SK-N-SH (cell line): Measurements from ENCODE around the gene BIN2. TPM values are rescaled to one million over a fixed set of nuclear protein-coding genes. Genes with fewer than 3 reads are reported as not detected.
A peak's percentile ranks its signal among the peaks of the same experiment; 100 is the strongest.

Experiments
- CTCF ChIA-PET: fragments of 300-600, 350-600 bp; formaldehyde crosslinking; extraction: SDS; loops from one replicate; lab custom pipeline; 2021; lab: Yijun Ruan, JAX
- POLR2A ChIA-PET: fragments of 350-600 bp; sonication (Branson Sonifier 250); formaldehyde crosslinking; extraction: SDS; loops from one replicate; lab custom pipeline; 2020; ENCODE audit warnings: antibody characterized with exemption, inconsistent platforms; lab: Yijun Ruan, JAX
- DNase-seq: peaks from one replicate; pipeline ENCODE4 v3.0.0; 2012
- H2AFZ ChIP-seq: fragments of 200-600 bp; sonication (generic); 2 replicates; pipeline ENCODE4 v1.8.1; 2016; ENCODE audit warnings: antibody characterized with exemption, mild to moderate bottlenecking, low read depth
- H3F3A ChIP-seq: fragments of 200-600 bp; sonication (generic); replicated peaks from 2 replicates; pipeline ENCODE3; 2016; ENCODE audit warnings: antibody characterized with exemption, mild to moderate bottlenecking; ENCODE audit not compliant: insufficient read depth
- H3K27ac ChIP-seq, 2 experiments: fragments of 200-500 bp in 1 of 2; fragments of 200-600 bp in 1 of 2; sonication (Bioruptor generic) in 1 of 2; sonication (generic), shearing (Covaris generic) in 1 of 2; 2 replicates each; pipeline versions ENCODE4 v1.5.1 to v1.6.1; 2014 to 2016; ENCODE audit warnings: low read depth in 2 of 2, inconsistent platforms in 1 of 2, low read length in 1 of 2, mild to moderate bottlenecking in 1 of 2, mixed read lengths in 1 of 2
- H3K27me3 ChIP-seq: fragments of 200-600 bp; sonication (generic), shearing (Covaris generic); 2 replicates; pipeline ENCODE4 v1.6.1; 2016; ENCODE audit warnings: mixed run types; ENCODE audit not compliant: insufficient read depth
- H3K36me3 ChIP-seq, 2 experiments: fragments of 200-500 bp in 1 of 2; fragments of 200-600 bp in 1 of 2; sonication (Bioruptor generic) in 1 of 2; sonication (generic) in 1 of 2; replicated peaks in 1 of 2; 2 replicates each; pipeline versions ENCODE3 to v1.5.1; 2014 to 2016; ENCODE audit warnings: low read length in 1 of 2, mild to moderate bottlenecking in 1 of 2; ENCODE audit not compliant: insufficient read depth in 2 of 2, control insufficient read depth in 1 of 2
- H3K4me1 ChIP-seq, 2 experiments: fragments of 200-500 bp in 1 of 2; fragments of 200-600 bp in 1 of 2; sonication (Bioruptor generic) in 1 of 2; sonication (generic), shearing (Covaris generic) in 1 of 2; 2 replicates each; pipeline versions ENCODE4 v1.5.1 to v1.6.1; 2014 to 2016; ENCODE audit warnings: low read depth in 1 of 2, low read length in 1 of 2, mixed run types in 1 of 2; ENCODE audit not compliant: insufficient read depth in 2 of 2, control insufficient read depth in 1 of 2
- H3K4me2 ChIP-seq: fragments of 200-600 bp; sonication (generic), shearing (Covaris generic); 2 replicates; pipeline ENCODE4 v1.6.1; 2017; ENCODE audit warnings: mixed run types
- H3K4me3 ChIP-seq, 2 experiments: fragments of 200-500 bp in 1 of 2; fragments of 200-600 bp in 1 of 2; sonication (Bioruptor generic) in 1 of 2; sonication (generic), shearing (Covaris generic) in 1 of 2; 2 replicates each; pipeline versions ENCODE4 v1.5.1 to v1.8.1; 2014 to 2016; ENCODE audit warnings: low read depth in 2 of 2, inconsistent platforms in 1 of 2, low read length in 1 of 2, mild to moderate bottlenecking in 1 of 2, mixed read lengths in 1 of 2, moderate library complexity in 1 of 2
- H3K79me2 ChIP-seq: fragments of 200-600 bp; sonication (generic); 2 replicates; pipeline ENCODE4 v1.8.1; 2017; ENCODE audit warnings: mild to moderate bottlenecking; ENCODE audit not compliant: insufficient read depth
- H3K9ac ChIP-seq: fragments of 200-600 bp; sonication (generic); 2 replicates; pipeline ENCODE4 v1.6.1; 2017; ENCODE audit warnings: mixed run types
- H3K9me2 ChIP-seq: fragments of 200-600 bp; sonication (generic); 2 replicates; pipeline ENCODE4 v1.6.1; 2017; ENCODE audit warnings: mixed run types
- H3K9me3 ChIP-seq: fragments of 200-600 bp; sonication (generic); 2 replicates; pipeline ENCODE4 v1.6.1; 2017; ENCODE audit warnings: mixed run types, mild to moderate bottlenecking, moderate library complexity
- H4K20me1 ChIP-seq: fragments of 200-600 bp; sonication (generic); 2 replicates; pipeline ENCODE4 v1.6.1; 2017; ENCODE audit warnings: mild to moderate bottlenecking, mixed run types; ENCODE audit not compliant: insufficient read depth
- EP300 ChIP-seq, 2 experiments: IDR thresholded peaks; 2 replicates each; pipeline versions ENCODE4 v1.4.0 to v1.6.1; 2012; ENCODE audit warnings: borderline replicate concordance in 1 of 2, low read depth in 1 of 2, low read length in 1 of 2
- GATA2 ChIP-seq: sonication (generic); formaldehyde crosslinking; IDR thresholded peaks from 2 replicates; pipeline ENCODE4 v1.5.0; 2020; ENCODE audit warnings: mild to moderate bottlenecking, missing genetic modification reagents
- MXI1 ChIP-seq: IDR thresholded peaks from 2 replicates; pipeline ENCODE4 v1.6.1; 2012; ENCODE audit warnings: mild to moderate bottlenecking, low read depth, low read length, improper control_type of control experiment
- WGBS: methylation state at CpG from one replicate; pipeline ENCODE4 v1.1.6; 2017; ENCODE audit warnings: low lambda C conversion rate; 5-methylcytosine and 5-hydroxymethylcytosine counted together
- polyA plus RNA-seq, 3 experiments: library from polyadenylated mRNA; depleted of rRNA; stranded (reverse); fragments of >200 nt; gene quantifications; 2 replicates each; pipeline ENCODE4 v1.2.3, GENCODE V29; 2012
- TF ChIP-seq, protein P1 (sequence below): IDR thresholded peaks from 2 replicates; pipeline ENCODE4; 2012
- TF ChIP-seq, protein P2 (sequence below): IDR thresholded peaks from 2 replicates; pipeline ENCODE4 v1.6.1; 2012; ENCODE audit warnings: mild to moderate bottlenecking, low read depth, low read length, moderate library complexity
- TF ChIP-seq, protein P3 (sequence below): IDR thresholded peaks from 2 replicates; pipeline ENCODE4 v1.4.0; 2012; ENCODE audit warnings: low read depth, borderline replicate concordance

BIN2 gene
- polyA plus RNA-seq, 1 of the 3 experiments (the other 2 are of a cell fraction): not detected

DNA sequence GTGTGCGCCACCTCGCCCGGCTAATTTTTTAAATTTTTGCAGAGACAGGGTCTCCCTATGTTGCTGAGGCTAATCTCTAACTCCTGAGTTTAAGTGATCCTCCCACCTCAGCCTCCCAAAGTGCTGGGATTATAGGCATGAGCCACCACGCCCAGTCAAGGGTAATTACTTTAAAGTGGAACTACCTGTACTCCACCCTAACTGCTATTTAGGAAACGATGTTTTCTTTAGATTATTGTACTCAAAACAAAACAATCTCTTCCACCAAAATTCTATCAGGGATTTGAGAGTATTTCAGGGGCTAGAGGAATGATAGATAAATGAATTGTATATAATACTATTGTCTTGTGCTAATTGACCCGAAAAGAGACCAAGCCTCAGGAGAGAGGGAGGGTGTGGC, 9.6 kb upstream of the BIN2 start:
- TF ChIP-seq, protein P1, sequence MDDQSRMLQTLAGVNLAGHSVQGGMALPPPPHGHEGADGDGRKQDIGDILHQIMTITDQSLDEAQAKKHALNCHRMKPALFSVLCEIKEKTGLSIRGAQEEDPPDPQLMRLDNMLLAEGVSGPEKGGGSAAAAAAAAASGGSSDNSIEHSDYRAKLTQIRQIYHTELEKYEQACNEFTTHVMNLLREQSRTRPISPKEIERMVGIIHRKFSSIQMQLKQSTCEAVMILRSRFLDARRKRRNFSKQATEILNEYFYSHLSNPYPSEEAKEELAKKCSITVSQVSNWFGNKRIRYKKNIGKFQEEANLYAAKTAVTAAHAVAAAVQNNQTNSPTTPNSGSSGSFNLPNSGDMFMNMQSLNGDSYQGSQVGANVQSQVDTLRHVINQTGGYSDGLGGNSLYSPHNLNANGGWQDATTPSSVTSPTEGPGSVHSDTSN: no peak
- TF ChIP-seq, protein P2, sequence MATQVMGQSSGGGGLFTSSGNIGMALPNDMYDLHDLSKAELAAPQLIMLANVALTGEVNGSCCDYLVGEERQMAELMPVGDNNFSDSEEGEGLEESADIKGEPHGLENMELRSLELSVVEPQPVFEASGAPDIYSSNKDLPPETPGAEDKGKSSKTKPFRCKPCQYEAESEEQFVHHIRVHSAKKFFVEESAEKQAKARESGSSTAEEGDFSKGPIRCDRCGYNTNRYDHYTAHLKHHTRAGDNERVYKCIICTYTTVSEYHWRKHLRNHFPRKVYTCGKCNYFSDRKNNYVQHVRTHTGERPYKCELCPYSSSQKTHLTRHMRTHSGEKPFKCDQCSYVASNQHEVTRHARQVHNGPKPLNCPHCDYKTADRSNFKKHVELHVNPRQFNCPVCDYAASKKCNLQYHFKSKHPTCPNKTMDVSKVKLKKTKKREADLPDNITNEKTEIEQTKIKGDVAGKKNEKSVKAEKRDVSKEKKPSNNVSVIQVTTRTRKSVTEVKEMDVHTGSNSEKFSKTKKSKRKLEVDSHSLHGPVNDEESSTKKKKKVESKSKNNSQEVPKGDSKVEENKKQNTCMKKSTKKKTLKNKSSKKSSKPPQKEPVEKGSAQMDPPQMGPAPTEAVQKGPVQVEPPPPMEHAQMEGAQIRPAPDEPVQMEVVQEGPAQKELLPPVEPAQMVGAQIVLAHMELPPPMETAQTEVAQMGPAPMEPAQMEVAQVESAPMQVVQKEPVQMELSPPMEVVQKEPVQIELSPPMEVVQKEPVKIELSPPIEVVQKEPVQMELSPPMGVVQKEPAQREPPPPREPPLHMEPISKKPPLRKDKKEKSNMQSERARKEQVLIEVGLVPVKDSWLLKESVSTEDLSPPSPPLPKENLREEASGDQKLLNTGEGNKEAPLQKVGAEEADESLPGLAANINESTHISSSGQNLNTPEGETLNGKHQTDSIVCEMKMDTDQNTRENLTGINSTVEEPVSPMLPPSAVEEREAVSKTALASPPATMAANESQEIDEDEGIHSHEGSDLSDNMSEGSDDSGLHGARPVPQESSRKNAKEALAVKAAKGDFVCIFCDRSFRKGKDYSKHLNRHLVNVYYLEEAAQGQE: no peak
- TF ChIP-seq EP300 (IDR thresholded peaks at IDR 0.05; ENCODE audit: borderline replicate concordance in 1 of 2, low read depth in 1 of 2, low read length in 1 of 2) (no peak), GATA2 (CRISPR knock-in tag) (no peak)
- TF ChIP-seq, all 33 proteins: peak for 0
- Histone ChIP-seq H3K4me2 (no peak overlapping the region), H2AFZ (no peak overlapping the region), H3K4me1 (no peaks in the 10 kb centered on the region), H3K9me2 (no peaks in the 10 kb centered on the region), H3K4me3 (no peak overlapping the region), H3F3A (no peaks in the 10 kb centered on the region), H4K20me1 (no peaks in the 10 kb centered on the region), H3K27ac (no peak overlapping the region), H3K79me2 (no peaks in the 10 kb centered on the region), H3K9me3 (no peaks in the 10 kb centered on the region), H3K27me3 (no peaks in the 10 kb centered on the region), H3K9ac (no peak overlapping the region), H3K36me3 (no peaks in the 10 kb centered on the region)
- ChIA-PET POLR2A (interaction anchor here (0.7 kb wide), 1 partner anchor 16 kb away, joined by 4 read pairs; no protein-coding TSS in a partner anchor), CTCF (interaction anchor here (4.1 kb wide), 1 partner anchor 8 kb away, joined by 26 read pairs; no protein-coding TSS in a partner anchor)
- no peak for DNase-seq
- 74% methylated on average over 6 of the region's 6 CpGs for WGBS

DNA sequence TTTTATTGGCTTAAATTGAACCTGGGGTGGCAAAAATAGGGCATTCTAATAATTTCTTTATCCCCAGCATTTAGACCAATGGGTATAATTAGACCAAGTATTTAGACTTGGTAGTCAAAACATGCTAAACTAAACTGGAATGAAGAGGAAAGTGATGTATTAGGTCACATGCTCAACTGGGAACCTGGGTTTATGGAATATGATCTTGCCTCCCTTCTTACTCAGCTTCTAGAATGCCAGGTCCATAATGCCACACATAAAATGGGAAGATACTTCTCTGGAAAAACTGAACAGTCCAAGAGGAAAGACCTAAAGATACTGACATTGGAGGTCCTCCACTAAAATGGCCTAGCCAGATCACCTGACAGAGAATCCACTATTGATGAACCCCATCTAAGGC, 6.2 kb upstream of the BIN2 start:
- H3K27me3 ChIP-seq: no peaks in the 10 kb centered on the region
- no peak overlapping the region for H3K4me2 ChIP-seq
- no peaks in the 10 kb centered on the region for H4K20me1 ChIP-seq
- TF ChIP-seq, protein P3, sequence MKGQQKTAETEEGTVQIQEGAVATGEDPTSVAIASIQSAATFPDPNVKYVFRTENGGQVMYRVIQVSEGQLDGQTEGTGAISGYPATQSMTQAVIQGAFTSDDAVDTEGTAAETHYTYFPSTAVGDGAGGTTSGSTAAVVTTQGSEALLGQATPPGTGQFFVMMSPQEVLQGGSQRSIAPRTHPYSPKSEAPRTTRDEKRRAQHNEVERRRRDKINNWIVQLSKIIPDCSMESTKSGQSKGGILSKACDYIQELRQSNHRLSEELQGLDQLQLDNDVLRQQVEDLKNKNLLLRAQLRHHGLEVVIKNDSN: 0 out of 2 replicates have a peak, but pooled peaks have one; percentile 6
- TF ChIP-seq MXI1: no peak
- no peaks in the 10 kb centered on the region for H3K4me1 ChIP-seq
- DNase-seq: no peak
- CTCF ChIA-PET: interaction anchor here (2.3 to 4.1 kb wide), 2 partner anchors 11 to 60 kb away, joined by 8 to 26 read pairs; partner anchors contain the start of gene SMAGP
- no peaks in the 10 kb centered on the region for H3K9me3 ChIP-seq
- H3K36me3 ChIP-seq: no peaks in the 10 kb centered on the region
- no peak overlapping the region for H3K9ac ChIP-seq
- H3F3A ChIP-seq: no peaks in the 10 kb centered on the region
- no peaks in the 10 kb centered on the region for H3K79me2 ChIP-seq
- H2AFZ ChIP-seq: peak overlapping the region; percentile 59; the same call in 1 of the 2 replicates
- no peaks in the 10 kb centered on the region for H3K9me2 ChIP-seq
- no peak overlapping the region for H3K27ac ChIP-seq
- POLR2A ChIA-PET: no interaction called here
- no peak overlapping the region for H3K4me3 ChIP-seq
